Measurements from ENCODE around the gene PITPNM3.
"Not testable (repeated sequence)": the region's sequence is repeated elsewhere in the genome, so short reads cannot be mapped to it uniquely, and the experiment has no call there.

The PITPNM3 gene

DNA sequence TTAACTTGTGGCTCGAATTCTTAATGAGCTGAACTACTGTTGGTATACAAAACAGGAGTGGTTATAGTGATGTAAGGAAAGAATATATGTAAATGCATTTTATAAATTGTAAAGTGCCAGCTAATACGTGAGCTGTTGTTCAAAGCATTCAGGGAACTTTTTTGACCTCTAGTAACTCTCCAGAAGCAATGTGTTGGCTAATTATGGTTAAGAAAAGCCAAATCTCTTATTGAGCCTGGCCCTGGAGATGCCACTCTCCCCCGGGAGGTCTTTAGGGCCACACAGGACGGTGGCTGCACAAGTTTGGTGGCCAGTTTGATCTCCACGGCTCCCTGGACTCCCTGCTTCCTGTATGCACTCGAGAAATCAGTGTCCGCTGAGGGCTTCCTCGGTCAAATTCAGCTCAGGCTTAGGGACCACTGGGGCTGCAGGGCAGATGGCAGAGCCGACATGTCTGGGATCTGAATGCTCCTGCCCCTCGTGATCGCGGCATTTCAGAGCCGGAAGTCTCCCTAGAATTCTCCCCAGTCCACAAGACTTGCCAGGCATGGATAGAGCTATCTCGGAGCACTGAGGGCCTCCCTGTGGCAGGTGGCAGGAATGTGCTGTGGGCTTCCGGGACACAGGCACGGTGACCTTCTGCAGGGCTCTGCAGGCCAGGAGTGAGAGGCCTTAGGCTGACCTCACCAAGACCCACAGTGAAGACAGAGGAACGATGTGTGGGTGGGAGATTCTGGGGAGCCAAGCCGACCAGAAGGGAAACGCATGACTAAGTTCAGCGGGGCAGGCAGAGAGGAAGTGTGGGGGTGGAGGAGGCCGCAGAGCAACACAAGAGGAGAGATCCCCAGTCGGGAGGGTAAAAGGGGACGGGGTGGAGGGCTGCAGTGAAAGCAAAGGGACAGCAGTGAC, 18.6 kb upstream of the PITPNM3 start:
- no peak for DNase-seq (ENCODE audit: low read depth)

GRCh38 chr17:6573982-6574686, 17.8 kb upstream of the PITPNM3 start:
- no peak for DNase-seq (ENCODE audit: low read depth)

DNA sequence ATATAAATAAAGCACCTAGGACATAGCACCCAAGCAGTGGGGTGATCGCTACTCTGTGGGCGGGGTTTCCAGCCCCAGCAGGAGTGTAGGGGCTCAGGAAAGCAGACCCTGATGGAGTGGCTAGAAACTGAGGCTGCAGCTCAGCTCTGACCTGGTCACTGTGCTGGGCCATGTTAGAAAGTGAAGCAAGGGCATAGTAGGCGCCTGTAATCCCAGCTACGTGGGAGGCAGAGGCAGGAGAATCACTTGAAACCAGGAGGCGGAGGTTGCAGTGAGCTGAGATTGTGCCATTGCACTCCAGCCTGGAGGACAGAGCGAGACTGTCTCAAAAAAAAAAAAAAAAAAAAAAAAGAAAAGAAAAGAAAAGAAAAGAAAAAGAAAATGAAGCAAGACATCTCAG, 17.1 kb upstream of the PITPNM3 start:
- not testable (repeated sequence) for DNase-seq (ENCODE audit: low read depth)

- DNase-seq (ENCODE audit: low read depth): no peak
Observed at GRCh38 chr17:6572972-6573370, 16.6 kb upstream of the PITPNM3 start.

- no peak for DNase-seq (ENCODE audit: low read depth)
Observed at GRCh38 chr17:6571452-6571781, 15.1 kb upstream of the PITPNM3 start.

DNA sequence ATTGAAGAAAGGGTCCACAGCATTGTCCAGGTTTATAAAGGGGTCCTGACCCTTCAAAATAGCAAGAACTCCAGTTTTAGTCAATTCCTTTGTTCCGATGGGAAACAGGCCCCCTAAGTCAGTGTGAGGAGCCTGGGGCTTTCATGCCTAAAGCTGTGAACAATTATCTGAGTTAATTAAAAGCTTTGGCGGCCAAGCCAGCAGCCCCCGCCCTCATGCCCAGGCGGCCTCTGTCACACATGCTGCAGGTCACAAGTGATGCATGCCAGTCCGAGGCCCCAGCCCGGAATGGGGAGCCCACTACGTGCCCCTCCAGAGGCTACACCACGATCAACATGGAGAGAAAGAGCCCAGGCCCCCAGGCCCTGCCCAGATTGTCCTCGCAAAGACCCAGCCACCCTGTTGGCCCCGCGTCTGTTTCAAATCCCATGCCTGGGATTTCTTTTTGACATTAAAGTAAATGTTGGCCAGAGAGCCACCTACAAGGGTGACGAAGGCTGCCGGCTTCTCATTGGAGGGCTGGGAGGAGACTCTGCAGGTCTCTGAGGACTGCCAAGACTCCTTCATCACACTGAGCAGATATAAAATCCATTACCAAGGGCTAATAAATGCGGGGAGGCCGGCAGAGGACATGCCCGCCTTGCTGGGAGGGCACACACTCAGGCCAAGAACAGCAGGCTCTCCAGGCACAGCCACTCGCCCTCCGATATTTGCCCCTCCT, 14.5 kb upstream of the PITPNM3 start:
- DNase-seq (ENCODE audit: low read depth): no peak

- no peak for DNase-seq (ENCODE audit: low read depth)
Observed at GRCh38 chr17:6569370-6570285, 13.3 kb upstream of the PITPNM3 start.

- no peak for DNase-seq (ENCODE audit: low read depth)
Observed at GRCh38 chr17:6568184-6568758, 11.9 kb upstream of the PITPNM3 start.

- DNase-seq (ENCODE audit: low read depth): no peak
Observed at GRCh38 chr17:6567528-6568183, 11.3 kb upstream of the PITPNM3 start.

GRCh38 chr17:6561446-6561845, 5.1 kb upstream of the PITPNM3 start:
- DNase-seq (ENCODE audit: low read depth): no peak

GRCh38 chr17:6560496-6560895, 4.1 kb upstream of the PITPNM3 start:
- no peak for DNase-seq (ENCODE audit: low read depth)

DNA sequence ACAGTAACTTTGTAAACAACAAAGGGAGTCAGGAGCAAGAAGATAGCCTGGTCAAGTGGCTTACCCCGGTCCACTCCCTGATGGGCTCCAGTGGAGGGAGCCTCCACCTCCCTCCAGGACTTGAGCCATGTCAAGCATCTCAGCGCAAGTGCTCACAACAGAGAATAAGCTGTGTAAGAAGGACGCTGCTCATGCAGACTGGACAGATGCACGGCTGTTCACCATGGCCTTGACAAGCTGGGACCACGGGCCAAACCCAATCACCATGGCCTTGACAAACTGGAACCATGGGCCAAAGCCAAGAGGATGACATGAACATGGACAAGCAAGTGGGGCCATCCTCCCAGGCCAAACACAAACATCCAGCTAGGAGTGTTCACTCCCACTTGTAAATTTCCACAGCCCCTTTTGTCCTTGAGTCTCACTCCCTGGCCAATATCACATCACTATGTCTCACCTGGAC, 3.4 kb upstream of the PITPNM3 start:
- no peak for DNase-seq (ENCODE audit: low read depth)

GRCh38 chr17:6558932-6559752, 2.8 kb upstream of the PITPNM3 start:
- DNase-seq (ENCODE audit: low read depth): no peak

DNA sequence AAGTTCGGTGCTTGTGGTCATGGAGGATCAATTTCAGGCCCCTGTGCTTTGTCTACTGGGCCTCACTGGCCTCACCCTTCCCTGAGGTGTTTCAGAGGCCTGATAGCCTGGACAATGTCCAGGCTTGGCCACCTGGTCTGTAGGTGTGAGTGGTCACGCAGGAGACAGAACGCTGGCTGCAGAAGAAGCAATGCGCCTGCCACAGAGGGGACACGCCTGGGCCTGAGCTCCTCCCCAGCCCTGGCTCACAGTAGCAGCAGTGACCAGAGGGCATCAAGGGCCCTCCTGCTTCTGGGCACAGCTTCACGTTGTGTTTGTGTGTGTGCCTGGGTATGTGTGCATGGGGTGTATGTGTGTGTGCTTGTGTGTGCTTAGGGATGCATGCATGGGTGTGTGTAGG, 1.9 kb upstream of the PITPNM3 start:
- DNase-seq (ENCODE audit: low read depth): no peak

DNA sequence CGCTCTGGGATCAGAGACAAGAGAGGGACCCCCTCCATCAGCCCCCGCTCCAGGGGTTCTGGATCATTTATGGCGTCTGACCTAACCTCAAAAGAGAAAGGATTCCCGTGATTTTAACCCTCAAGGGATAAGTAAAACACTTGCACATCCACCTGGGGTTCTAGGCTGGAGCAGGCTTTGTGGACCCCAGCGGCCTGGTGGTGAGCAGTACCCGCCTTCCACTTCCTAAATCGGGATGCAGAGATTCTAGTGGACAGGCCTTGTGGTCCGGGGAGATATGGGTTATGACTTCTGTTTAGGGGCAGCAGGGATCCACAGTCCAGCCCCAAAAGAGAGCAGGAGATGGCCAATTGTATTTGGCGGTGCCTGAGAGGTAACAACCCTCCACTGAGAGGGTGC, 684 bp upstream of the PITPNM3 start:
- DNase-seq (ENCODE audit: low read depth): no peak

- no peak for DNase-seq (ENCODE audit: low read depth)
Observed at GRCh38 chr17:6555331-6556120, 829 bp downstream of the PITPNM3 start.

DNA sequence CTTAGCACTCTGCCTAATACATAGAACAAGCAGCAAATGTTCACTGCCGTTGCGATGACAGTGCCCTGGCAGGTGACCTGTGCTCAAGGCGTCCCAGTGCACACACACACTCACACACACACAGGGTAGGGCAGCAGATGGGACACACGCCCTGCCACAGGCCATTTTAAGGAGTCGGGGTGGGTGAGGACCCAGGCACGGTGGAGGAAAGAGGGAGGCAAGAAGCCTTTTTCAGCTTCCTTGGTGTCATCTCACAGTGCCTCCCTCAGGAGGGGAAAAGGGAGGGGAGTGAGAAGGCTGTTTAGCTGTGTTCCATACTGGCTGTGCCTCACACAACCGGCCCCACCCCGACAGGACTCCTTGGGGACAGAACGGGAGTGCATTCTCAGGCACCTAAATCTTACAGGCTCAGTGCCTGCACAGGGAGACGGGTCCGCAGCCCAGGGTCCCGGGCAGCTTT, 1.5 kb downstream of the PITPNM3 start:
- no peak for DNase-seq (ENCODE audit: low read depth)

DNA sequence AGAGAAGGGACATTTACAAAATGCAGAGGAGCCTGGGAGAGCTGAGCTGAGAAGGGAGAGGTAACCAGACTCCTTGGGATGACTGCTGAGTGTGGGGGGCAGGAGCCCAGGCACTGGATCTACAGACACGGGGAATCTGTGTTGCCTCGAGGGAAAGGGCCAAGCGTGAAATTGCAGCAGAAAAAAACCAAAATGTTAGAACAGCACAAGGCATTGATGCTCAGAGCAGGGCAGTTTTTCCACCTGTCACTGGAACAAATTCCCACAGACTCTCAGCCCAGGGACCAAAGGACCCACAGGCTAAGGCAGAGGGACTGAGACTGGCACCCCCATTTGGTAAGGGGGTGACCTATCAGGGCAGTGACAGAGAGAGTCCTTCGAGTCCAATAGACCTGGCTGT, 2.0 kb downstream of the PITPNM3 start:
- no peak for DNase-seq (ENCODE audit: low read depth)
